Uterus (tissue), 2 donors: Measurements from ENCODE around the gene MAPK8IP2.

Experiments used
- CTCF ChIP-seq, 4 experiments: fragments of 200-600 bp in 2 of 4; fragments of 450-650 bp in 2 of 4; sonication (generic) in 2 of 4; IDR thresholded peaks; one replicate each; pipeline ENCODE4 v1.5.1; 2016 to 2019; ENCODE audit warnings: antibody characterized with exemption in 4 of 4, mild to moderate bottlenecking in 2 of 4, moderate library complexity in 1 of 4
- POLR2A ChIP-seq, 2 donors: fragments of 450-650 bp; IDR thresholded peaks; one replicate each; pipeline ENCODE4 v1.6.1; 2016; ENCODE audit warnings: antibody characterized with exemption in 2 of 2, mild to moderate bottlenecking in 1 of 2, moderate library complexity in 1 of 2

GRCh38 chr22:50605002-50605612 is 4.5 kb downstream of the MAPK8IP2 start:
- TF ChIP-seq CTCF (IDR thresholded peaks at IDR 0.05): no peak
- TF ChIP-seq POLR2A (IDR thresholded peaks at IDR 0.05): no peak
